Fibroblast of mammary gland (primary cell): Measurements from ENCODE around the gene TMEM258.

ENCODE experiments used
- DNase-seq: peaks from one replicate; pipeline ENCODE4 v3.0.0-alpha.2; 2010; ENCODE audit warnings: low read depth
- H3K4me3 ChIP-seq: 2 replicates; pipeline ENCODE4 v1.5.1; 2011; ENCODE audit warnings: low read depth, mild to moderate bottlenecking, low read length, moderate library complexity; ENCODE audit not compliant: control insufficient read depth
- TF ChIP-seq, protein P1 (sequence below): conservative IDR thresholded peaks from 2 replicates; pipeline ENCODE4 v1.5.1; 2011; ENCODE audit warnings: low read depth, low read length, inconsistent platforms; ENCODE audit not compliant: control insufficient read depth, insufficient read depth

Gene TMEM258

DNA sequence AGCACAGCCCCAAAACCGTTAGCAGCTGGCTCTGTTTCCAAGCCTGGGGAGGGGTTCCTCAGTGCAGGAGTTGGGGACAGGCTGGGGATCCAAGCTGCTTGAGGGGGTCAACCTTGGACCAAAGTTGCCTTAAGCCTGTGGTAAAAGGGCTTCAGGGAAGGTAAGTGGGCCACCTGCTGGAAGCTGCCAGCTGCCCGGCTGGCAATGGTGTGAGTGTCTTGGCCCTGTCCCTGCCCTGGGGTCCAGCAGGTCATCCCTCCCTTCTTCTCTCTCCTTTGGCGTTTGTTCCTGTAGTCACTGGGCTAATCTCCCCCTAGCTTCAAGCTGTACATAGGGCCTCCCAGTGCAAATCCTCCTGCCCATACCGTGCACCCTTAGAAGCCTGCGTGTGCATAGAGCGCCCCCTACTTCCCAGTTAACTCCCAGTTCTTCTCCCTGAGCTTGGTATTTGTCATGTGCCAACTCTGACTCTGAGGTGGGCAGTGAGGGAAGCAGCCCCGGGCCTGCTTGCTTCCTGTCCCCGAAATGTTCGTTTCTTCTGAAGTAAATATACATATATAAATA is 4.4 kb downstream of the TMEM258 start:
- peak; percentile 58 for DNase-seq
- no peak overlapping the region for H3K4me3 ChIP-seq
- TF ChIP-seq, protein P1, sequence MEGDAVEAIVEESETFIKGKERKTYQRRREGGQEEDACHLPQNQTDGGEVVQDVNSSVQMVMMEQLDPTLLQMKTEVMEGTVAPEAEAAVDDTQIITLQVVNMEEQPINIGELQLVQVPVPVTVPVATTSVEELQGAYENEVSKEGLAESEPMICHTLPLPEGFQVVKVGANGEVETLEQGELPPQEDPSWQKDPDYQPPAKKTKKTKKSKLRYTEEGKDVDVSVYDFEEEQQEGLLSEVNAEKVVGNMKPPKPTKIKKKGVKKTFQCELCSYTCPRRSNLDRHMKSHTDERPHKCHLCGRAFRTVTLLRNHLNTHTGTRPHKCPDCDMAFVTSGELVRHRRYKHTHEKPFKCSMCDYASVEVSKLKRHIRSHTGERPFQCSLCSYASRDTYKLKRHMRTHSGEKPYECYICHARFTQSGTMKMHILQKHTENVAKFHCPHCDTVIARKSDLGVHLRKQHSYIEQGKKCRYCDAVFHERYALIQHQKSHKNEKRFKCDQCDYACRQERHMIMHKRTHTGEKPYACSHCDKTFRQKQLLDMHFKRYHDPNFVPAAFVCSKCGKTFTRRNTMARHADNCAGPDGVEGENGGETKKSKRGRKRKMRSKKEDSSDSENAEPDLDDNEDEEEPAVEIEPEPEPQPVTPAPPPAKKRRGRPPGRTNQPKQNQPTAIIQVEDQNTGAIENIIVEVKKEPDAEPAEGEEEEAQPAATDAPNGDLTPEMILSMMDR = peak; percentile 59

DNA sequence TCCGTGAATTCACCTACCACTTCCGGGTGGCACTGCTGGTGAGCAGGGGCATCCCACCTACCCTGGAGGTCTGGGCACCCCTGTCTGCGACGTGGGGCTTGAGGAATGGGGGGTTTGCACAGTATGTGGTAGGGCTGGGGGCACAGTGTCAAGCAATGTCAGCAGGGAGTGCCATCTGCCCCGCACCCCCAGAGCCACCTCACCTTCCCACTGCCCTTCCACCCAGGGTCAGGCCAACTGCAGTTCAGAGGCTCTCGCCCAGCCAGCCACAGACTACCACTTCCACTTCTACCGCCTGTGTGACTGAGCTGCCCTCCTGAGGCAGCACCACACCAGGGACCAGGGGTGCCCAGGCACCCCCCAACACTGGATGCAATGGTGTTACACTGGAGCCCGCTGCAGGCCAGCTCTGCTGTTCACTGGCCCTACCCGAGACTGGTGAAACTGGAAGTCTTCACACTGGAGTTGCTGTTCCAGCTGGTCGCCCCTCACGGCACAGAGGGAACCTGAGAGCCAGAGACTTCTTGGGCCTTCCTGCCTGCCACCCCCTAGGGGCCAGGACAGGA is 6.5 kb downstream of the TMEM258 start:
- no peak overlapping the region for H3K4me3 ChIP-seq
- TF ChIP-seq, protein P1 = no peak
- no peak for DNase-seq

DNA sequence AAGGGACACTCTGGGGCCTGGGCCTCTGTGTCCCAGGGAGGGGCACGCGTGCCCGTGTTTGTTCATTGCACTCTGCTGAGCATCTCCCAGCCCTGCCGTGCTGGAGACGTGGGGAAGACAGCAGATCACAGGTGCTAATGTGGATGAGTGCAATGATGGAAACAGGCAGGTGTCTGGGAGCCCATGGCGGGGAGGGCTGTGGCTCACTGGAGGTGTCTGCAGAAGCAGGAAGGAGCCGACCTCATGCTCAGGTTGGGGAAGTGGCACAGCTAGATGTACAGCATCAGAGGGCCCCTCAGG is 7.9 kb downstream of the TMEM258 start:
- no peak overlapping the region for H3K4me3 ChIP-seq
- DNase-seq = no peak
- TF ChIP-seq, protein P1 = no peak

DNA sequence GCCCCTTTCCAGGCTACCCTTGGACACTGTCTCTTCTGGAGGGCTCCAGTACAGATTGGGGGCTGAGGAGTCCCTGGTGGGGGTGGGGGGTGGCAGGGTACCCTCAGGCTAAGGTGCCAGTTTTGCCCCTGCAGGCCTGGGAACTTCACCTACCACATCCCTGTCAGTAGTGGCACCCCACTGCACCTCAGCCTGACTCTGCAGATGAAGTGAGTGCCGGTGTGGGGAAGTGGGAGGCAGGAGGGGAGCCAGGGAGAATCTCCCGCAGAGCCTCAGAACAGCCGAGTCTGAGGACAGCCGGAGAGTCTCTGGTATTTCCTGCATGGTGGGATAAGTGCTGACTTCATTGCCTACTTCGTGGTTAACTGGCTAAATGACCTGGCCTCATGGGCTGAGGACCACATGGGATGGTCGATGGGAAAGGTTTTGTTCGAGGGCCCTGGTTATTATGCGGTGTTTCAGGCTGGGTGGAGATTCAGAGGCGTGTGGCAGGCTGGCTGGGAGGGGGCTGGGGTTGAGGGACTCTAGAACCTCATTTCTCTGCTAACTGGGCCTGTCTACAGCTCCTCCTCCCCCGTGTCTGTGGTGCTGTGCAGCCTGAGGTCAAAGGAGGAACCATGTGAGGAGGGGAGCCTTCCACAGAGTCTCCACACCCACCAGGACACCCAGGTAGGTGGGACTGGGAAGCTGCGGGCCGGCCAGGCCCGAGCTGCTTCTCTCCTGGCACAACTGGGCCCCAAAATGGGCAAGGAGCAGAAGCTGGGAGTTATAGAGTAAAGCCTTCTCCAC is 8.5 kb downstream of the TMEM258 start:
- TF ChIP-seq, protein P1 = no peak
- peak; percentile 27 for DNase-seq
- no peak overlapping the region for H3K4me3 ChIP-seq

DNA sequence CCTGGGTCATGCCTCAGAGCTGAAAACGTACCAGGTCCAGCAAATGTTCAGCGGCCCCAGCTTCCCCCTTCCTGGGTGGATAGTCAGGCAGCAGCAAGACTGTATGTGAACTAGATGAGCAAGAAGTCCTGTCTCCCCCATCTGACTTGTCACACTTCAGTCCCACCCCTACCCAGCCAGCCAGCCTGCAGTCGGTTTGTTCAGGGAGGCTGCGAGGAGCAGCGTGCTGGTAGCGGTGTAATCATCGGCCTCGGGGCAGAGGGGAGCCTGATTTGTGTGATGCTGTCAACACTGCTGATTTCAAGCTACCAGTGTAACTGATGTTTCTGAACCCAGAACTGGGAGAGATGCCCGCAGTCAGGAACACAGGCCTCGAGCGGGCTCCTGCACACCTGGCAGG is 9.6 kb downstream of the TMEM258 start:
- TF ChIP-seq, protein P1 = no peak
- no peak overlapping the region for H3K4me3 ChIP-seq
- no peak for DNase-seq

DNA sequence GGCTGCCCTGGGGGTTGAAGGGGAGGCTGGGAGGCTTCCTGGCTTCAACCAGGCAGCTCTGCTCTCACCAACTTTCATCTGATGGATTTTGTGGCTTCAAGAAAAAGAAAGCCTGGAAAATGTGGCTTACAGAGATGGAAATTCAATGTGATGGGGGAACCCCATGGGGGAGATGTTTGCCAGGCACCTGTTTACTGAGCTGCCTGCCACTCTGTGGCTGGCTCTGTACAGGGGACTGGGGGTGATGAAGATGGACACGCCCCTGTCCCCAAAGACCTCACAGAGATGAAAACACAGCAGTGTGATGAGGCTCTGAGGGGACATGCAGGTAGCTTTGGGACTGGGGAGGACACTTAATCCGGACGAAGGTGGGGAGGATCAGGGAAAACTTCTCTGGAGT is 10.1 kb downstream of the TMEM258 start:
- TF ChIP-seq, protein P1 = no peak
- DNase-seq = no peak
- no peak overlapping the region for H3K4me3 ChIP-seq
